Osteocyte (in vitro differentiated cells): ENCODE results near the gene TGFBR3L. TPM values are rescaled to one million over a fixed set of nuclear protein-coding genes. Genes with fewer than 3 reads are reported as not detected.

ENCODE experiments used
- DNase-seq: peaks from one replicate; pipeline ENCODE4 v3.0.0; 2021; ENCODE audit warnings: mixed read lengths; ENCODE audit not compliant: unreplicated experiment; ENCODE audit errors: extremely low spot score
- H3K27ac Mint-ChIP-seq: one replicate; pipeline ENCODE4 v1.8.0; 2021; ENCODE audit warnings: mild to moderate bottlenecking, mixed read lengths; ENCODE audit not compliant: unreplicated experiment
- H3K27me3 Mint-ChIP-seq: one replicate; pipeline ENCODE4 v1.8.0; 2021; ENCODE audit warnings: mixed read lengths; ENCODE audit not compliant: unreplicated experiment
- H3K36me3 Mint-ChIP-seq: one replicate; pipeline ENCODE4 v1.8.0; 2021; ENCODE audit warnings: mixed read lengths; ENCODE audit not compliant: unreplicated experiment
- H3K4me1 Mint-ChIP-seq: one replicate; pipeline ENCODE4 v1.8.0; 2021; ENCODE audit warnings: mixed read lengths; ENCODE audit not compliant: unreplicated experiment
- H3K4me3 Mint-ChIP-seq: one replicate; pipeline ENCODE4 v1.8.0; 2021; ENCODE audit warnings: mild to moderate bottlenecking, moderate library complexity, mixed read lengths; ENCODE audit not compliant: unreplicated experiment
- H3K9me3 Mint-ChIP-seq: one replicate; pipeline ENCODE4 v1.8.0; 2021; ENCODE audit warnings: mixed read lengths; ENCODE audit not compliant: unreplicated experiment
- CTCF ChIP-seq: fragments of 200-600 bp; sonication (generic); IDR thresholded peaks from 2 replicates; pipeline ENCODE4 v1.5.0; 2021; ENCODE audit warnings: antibody characterized with exemption, mild to moderate bottlenecking, moderate library complexity
- total RNA-seq: library from RNA; stranded (reverse); gene quantifications from 2 replicates; pipeline ENCODE4 v1.2.1, GENCODE V29; 2021

Gene TGFBR3L
- total RNA-seq, 1 donor from 2014 or later: 2.3 TPM

- Mint-ChIP-seq H3K36me3 (peaks cover 11% of the 10 kb centered on the region), H3K27ac (peak within 1 kb of the TSS; percentile 80), H3K9me3 (no peaks in the 10 kb centered on the region), H3K4me3 (peak within 1 kb of the TSS; percentile 79), H3K27me3 (no peaks in the 10 kb centered on the region), H3K4me1 (peaks cover 49% of the 10 kb centered on the region)
- DNase-seq: peak; percentile 93
- no peak for TF ChIP-seq CTCF
Measured at GRCh38 chr19:7926021-7926726, 11.5 kb downstream of the TGFBR3L start, which contains the start of gene CTXN1. CTXN1 (minus strand) TSS chr19:7926135; CDS start chr19:7925538, 597 bp downstream.

GRCh38 chr19:7926727-7927604 is 12.3 kb downstream of the TGFBR3L start:
- H3K4me3 Mint-ChIP-seq: peak overlapping the region; percentile 72
- no peak for DNase-seq
- no peaks in the 10 kb centered on the region for H3K9me3 Mint-ChIP-seq

GRCh38 chr19:7927605-7928333 is 13.1 kb downstream of the TGFBR3L start:
- DNase-seq: no peak
- H3K27me3 Mint-ChIP-seq: no peaks in the 10 kb centered on the region

More at GRCh38 chr19:7926727-7927604, 12.3 kb downstream of the TGFBR3L start:
- H3K4me1 Mint-ChIP-seq: peaks cover 42% of the 10 kb centered on the region
- H3K27ac Mint-ChIP-seq: peak overlapping the region; percentile 80
- H3K36me3 Mint-ChIP-seq: peaks cover 11% of the 10 kb centered on the region
- no peak for TF ChIP-seq CTCF
- no peaks in the 10 kb centered on the region for H3K27me3 Mint-ChIP-seq

GRCh38 chr19:7928334-7928706 is 13.7 kb downstream of the TGFBR3L start:
- DNase-seq: no peak
- TF ChIP-seq CTCF: no peak
- peak overlapping the region; percentile 97 for H3K27ac Mint-ChIP-seq
- no peaks in the 10 kb centered on the region for H3K27me3 Mint-ChIP-seq
- H3K4me3 Mint-ChIP-seq: peak overlapping the region; percentile 56
- H3K36me3 Mint-ChIP-seq: peaks cover 14% of the 10 kb centered on the region
- no peaks in the 10 kb centered on the region for H3K9me3 Mint-ChIP-seq
- H3K4me1 Mint-ChIP-seq: peaks cover 36% of the 10 kb centered on the region

More at GRCh38 chr19:7927605-7928333, 13.1 kb downstream of the TGFBR3L start:
- peak overlapping the region; percentile 97 for H3K27ac Mint-ChIP-seq
- H3K9me3 Mint-ChIP-seq: no peaks in the 10 kb centered on the region
- H3K4me3 Mint-ChIP-seq: no peak overlapping the region
- H3K36me3 Mint-ChIP-seq: peaks cover 11% of the 10 kb centered on the region
- no peak for TF ChIP-seq CTCF
- peaks cover 39% of the 10 kb centered on the region for H3K4me1 Mint-ChIP-seq
